KOPT-K1 (cell line): Measurements from ENCODE around the gene AFF1.
"Not testable (repeated sequence)": the region's sequence is repeated elsewhere in the genome, so short reads cannot be mapped to it uniquely, and the experiment has no call there.

Source experiments
- H3K27ac ChIP-seq: fragments of 200-600 bp; sonication (generic); 2 replicates; pipeline ENCODE4 v1.5.1; 2016; ENCODE audit warnings: antibody characterized with exemption, mild to moderate bottlenecking, low read depth, low read length; ENCODE audit not compliant: poor library complexity, severe bottlenecking
- H3K36me3 ChIP-seq: fragments of 200-600 bp; sonication (generic); 2 replicates; pipeline ENCODE4 v1.5.1; 2017; ENCODE audit warnings: antibody characterized with exemption, mild to moderate bottlenecking, low read length, moderate library complexity; ENCODE audit not compliant: insufficient read depth
- H3K9me3 ChIP-seq: fragments of 200-600 bp; sonication (generic); 2 replicates; pipeline ENCODE4 v1.5.1; 2017; ENCODE audit warnings: antibody characterized with exemption, low read length, mild to moderate bottlenecking; ENCODE audit not compliant: insufficient read depth, poor library complexity, severe bottlenecking

Gene AFF1

GRCh38 chr4:87122252-87122651, 187.4 kb downstream of the AFF1 start:
- Histone ChIP-seq H3K27ac (no peak overlapping the region), H3K36me3 (peaks cover 94% of the 10 kb centered on the region)

GRCh38 chr4:87126056-87126455, 191.2 kb downstream of the AFF1 start:
- H3K27ac ChIP-seq, result no peak overlapping the region
- H3K9me3 ChIP-seq, result no peaks in the 10 kb centered on the region
- H3K36me3 ChIP-seq, result peaks cover 94% of the 10 kb centered on the region

More at GRCh38 chr4:87122252-87122651, 187.4 kb downstream of the AFF1 start:
- H3K9me3 ChIP-seq, result no peaks in the 10 kb centered on the region

GRCh38 chr4:87128006-87128705, 193.3 kb downstream of the AFF1 start:
- no peaks in the 10 kb centered on the region for H3K9me3 ChIP-seq
- peaks cover 98% of the 10 kb centered on the region for H3K36me3 ChIP-seq
- H3K27ac ChIP-seq, result no peak overlapping the region

GRCh38 chr4:87129681-87130080, 194.9 kb downstream of the AFF1 start:
- no peaks in the 10 kb centered on the region for H3K9me3 ChIP-seq
- peaks cover 98% of the 10 kb centered on the region for H3K36me3 ChIP-seq
- no peak overlapping the region for H3K27ac ChIP-seq

GRCh38 chr4:87130985-87131703, 196.3 kb downstream of the AFF1 start:
- Histone ChIP-seq H3K36me3 (peaks cover 98% of the 10 kb centered on the region), H3K27ac (no peak overlapping the region), H3K9me3 (no peaks in the 10 kb centered on the region)

GRCh38 chr4:87132035-87132434, 197.2 kb downstream of the AFF1 start:
- no peak overlapping the region for H3K27ac ChIP-seq
- peaks cover 98% of the 10 kb centered on the region for H3K36me3 ChIP-seq
- no peaks in the 10 kb centered on the region for H3K9me3 ChIP-seq

- H3K36me3 ChIP-seq, result peaks cover 98% of the 10 kb centered on the region
- no peaks in the 10 kb centered on the region for H3K9me3 ChIP-seq
- no peak overlapping the region for H3K27ac ChIP-seq
Measured at GRCh38 chr4:87133183-87133582, 198.4 kb downstream of the AFF1 start.

- H3K36me3 ChIP-seq, result peaks cover 97% of the 10 kb centered on the region
- H3K27ac ChIP-seq, result no peak overlapping the region
Measured at GRCh38 chr4:87134122-87134521, 199.3 kb downstream of the AFF1 start.

GRCh38 chr4:87141428-87141827, 206.6 kb downstream of the AFF1 start:
- Histone ChIP-seq H3K27ac (no peak overlapping the region), H3K9me3 (no peaks in the 10 kb centered on the region), H3K36me3 (peaks cover 70% of the 10 kb centered on the region)

More at GRCh38 chr4:87134122-87134521, 199.3 kb downstream of the AFF1 start:
- no peaks in the 10 kb centered on the region for H3K9me3 ChIP-seq

- Histone ChIP-seq H3K9me3 (no peaks in the 10 kb centered on the region), H3K36me3 (peaks cover 42% of the 10 kb centered on the region), H3K27ac (no peak overlapping the region)
Measured at GRCh38 chr4:87144356-87144755, 209.5 kb downstream of the AFF1 start.

- not testable (repeated sequence) for H3K9me3 ChIP-seq, H3K27ac ChIP-seq
- H3K36me3 ChIP-seq, result peaks cover 32% of the 10 kb centered on the region
Measured at GRCh38 chr4:87145934-87146333, 211.1 kb downstream of the AFF1 start.

GRCh38 chr4:87147116-87147515, 212.3 kb downstream of the AFF1 start:
- Histone ChIP-seq H3K27ac (no peak overlapping the region), H3K9me3 (no peaks in the 10 kb centered on the region), H3K36me3 (peaks cover 20% of the 10 kb centered on the region)

- Histone ChIP-seq H3K36me3 (peaks cover under 1% of the 10 kb centered on the region; the same call in 1 of the 2 replicates), H3K27ac (no peak overlapping the region), H3K9me3 (no peaks in the 10 kb centered on the region)
Measured at GRCh38 chr4:87150498-87151261, 215.9 kb downstream of the AFF1 start.

- no peaks in the 10 kb centered on the region for H3K9me3 ChIP-seq
- H3K27ac ChIP-seq, result no peak overlapping the region
- no peaks in the 10 kb centered on the region; the same call in 1 of the 2 replicates for H3K36me3 ChIP-seq
Measured at GRCh38 chr4:87151730-87152129, 216.9 kb downstream of the AFF1 start.
